IMR-90 (cell line): Measurements from ENCODE around the gene PHGDH.

Experiments
- BHLHE40 ChIP-seq: fragments of 150-350 bp; IDR thresholded peaks from 2 replicates; pipeline ENCODE4 v1.6.1; 2016; ENCODE audit warnings: mild to moderate bottlenecking, low read depth, low read length
- CEBPB ChIP-seq: IDR thresholded peaks from 2 replicates; pipeline ENCODE4 v1.6.1; 2012; ENCODE audit warnings: low read depth, low read length, improper control_type of control experiment
- ELK1 ChIP-seq: fragments of 150-350 bp; IDR thresholded peaks from 2 replicates; pipeline ENCODE4 v1.6.1; 2016; ENCODE audit warnings: low read depth, mild to moderate bottlenecking, low read length, moderate library complexity, borderline replicate concordance
- FOS ChIP-seq: fragments of 150-350 bp; IDR thresholded peaks from 2 replicates; pipeline ENCODE4 v1.6.1; 2016; ENCODE audit warnings: low read depth, low read length
- MAFK ChIP-seq: IDR thresholded peaks from 2 replicates; pipeline ENCODE4 v1.6.1; 2012; ENCODE audit warnings: low read depth, low read length, improper control_type of control experiment
- MAZ ChIP-seq: IDR thresholded peaks from 2 replicates; pipeline ENCODE4 v1.6.1; 2012; ENCODE audit warnings: low read depth, mild to moderate bottlenecking, low read length, improper control_type of control experiment, moderate library complexity, borderline replicate concordance
- MXI1 ChIP-seq: IDR thresholded peaks from 2 replicates; pipeline ENCODE4 v1.6.1; 2012; ENCODE audit warnings: low read depth, mild to moderate bottlenecking, low read length, moderate library complexity, borderline replicate concordance
- POLR2A ChIP-seq: IDR thresholded peaks from 2 replicates; pipeline ENCODE4 v1.6.1; 2012; ENCODE audit warnings: mild to moderate bottlenecking, low read depth, low read length
- RAD21 ChIP-seq: IDR thresholded peaks from 2 replicates; pipeline ENCODE4 v1.6.1; 2012; ENCODE audit warnings: low read length, improper control_type of control experiment
- RFX5 ChIP-seq: IDR thresholded peaks from 2 replicates; pipeline ENCODE4 v1.8.0; 2012; ENCODE audit warnings: low read depth, mild to moderate bottlenecking, low read length, moderate library complexity
- TF ChIP-seq, protein P1 (sequence below): conservative IDR thresholded peaks from 2 replicates; pipeline ENCODE4 v1.5.1; 2012; ENCODE audit warnings: mild to moderate bottlenecking, low read depth, low read length, improper control_type of control experiment
- TF ChIP-seq, protein P2 (sequence below): fragments of 150-350 bp; IDR thresholded peaks from 2 replicates; pipeline ENCODE4 v1.6.1; 2017; ENCODE audit warnings: mild to moderate bottlenecking, antibody characterized with exemption, low read length, low read depth

DNA sequence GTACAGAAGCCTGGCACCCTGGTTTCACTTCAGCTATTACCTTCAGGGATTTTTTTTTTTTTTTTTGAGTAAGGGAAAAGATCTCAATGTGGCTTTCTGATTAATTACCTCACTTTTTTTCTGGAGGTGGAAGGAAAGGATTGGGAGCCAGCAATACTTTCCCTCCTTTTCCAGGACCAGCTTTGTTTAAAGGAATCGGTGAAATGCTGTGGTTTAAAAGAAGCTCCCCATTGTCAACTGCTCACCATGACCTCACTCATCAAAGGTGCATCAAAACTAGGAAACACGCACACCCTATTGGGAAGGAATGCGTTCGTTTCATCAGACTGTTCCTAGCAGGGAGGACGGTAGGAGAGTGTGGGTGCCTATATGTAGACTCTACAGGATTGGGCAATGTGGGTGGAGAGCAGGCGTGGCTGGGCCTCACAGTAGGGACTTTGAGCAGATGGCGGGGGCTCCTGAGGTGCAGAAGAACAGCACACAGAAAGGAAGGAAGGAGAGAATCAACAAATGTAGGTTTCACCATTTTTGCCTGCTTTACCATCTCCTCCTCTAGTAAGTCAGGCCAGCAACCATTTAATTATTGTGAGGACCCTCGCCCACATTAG is 13.0 kb downstream of the PHGDH start:
- TF ChIP-seq, protein P1, sequence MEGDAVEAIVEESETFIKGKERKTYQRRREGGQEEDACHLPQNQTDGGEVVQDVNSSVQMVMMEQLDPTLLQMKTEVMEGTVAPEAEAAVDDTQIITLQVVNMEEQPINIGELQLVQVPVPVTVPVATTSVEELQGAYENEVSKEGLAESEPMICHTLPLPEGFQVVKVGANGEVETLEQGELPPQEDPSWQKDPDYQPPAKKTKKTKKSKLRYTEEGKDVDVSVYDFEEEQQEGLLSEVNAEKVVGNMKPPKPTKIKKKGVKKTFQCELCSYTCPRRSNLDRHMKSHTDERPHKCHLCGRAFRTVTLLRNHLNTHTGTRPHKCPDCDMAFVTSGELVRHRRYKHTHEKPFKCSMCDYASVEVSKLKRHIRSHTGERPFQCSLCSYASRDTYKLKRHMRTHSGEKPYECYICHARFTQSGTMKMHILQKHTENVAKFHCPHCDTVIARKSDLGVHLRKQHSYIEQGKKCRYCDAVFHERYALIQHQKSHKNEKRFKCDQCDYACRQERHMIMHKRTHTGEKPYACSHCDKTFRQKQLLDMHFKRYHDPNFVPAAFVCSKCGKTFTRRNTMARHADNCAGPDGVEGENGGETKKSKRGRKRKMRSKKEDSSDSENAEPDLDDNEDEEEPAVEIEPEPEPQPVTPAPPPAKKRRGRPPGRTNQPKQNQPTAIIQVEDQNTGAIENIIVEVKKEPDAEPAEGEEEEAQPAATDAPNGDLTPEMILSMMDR: no peak
- TF ChIP-seq ELK1 (no peak), FOS (no peak), MXI1 (no peak), RAD21 (no peak), CEBPB (no peak), POLR2A (no peak), BHLHE40 (no peak), MAFK (no peak), MAZ (no peak), RFX5 (no peak)
- TF ChIP-seq, protein P2, sequence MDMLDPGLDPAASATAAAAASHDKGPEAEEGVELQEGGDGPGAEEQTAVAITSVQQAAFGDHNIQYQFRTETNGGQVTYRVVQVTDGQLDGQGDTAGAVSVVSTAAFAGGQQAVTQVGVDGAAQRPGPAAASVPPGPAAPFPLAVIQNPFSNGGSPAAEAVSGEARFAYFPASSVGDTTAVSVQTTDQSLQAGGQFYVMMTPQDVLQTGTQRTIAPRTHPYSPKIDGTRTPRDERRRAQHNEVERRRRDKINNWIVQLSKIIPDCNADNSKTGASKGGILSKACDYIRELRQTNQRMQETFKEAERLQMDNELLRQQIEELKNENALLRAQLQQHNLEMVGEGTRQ: no peak
